ENCODE data around the gene DNAJA2. TPM values are rescaled to one million over a fixed set of nuclear protein-coding genes. Genes with fewer than 3 reads are reported as not detected.

Gene DNAJA2
- total RNA-seq, 4 donors from 2014 or later: 65.7 to 97.0 (median 72.0) TPM

DNA sequence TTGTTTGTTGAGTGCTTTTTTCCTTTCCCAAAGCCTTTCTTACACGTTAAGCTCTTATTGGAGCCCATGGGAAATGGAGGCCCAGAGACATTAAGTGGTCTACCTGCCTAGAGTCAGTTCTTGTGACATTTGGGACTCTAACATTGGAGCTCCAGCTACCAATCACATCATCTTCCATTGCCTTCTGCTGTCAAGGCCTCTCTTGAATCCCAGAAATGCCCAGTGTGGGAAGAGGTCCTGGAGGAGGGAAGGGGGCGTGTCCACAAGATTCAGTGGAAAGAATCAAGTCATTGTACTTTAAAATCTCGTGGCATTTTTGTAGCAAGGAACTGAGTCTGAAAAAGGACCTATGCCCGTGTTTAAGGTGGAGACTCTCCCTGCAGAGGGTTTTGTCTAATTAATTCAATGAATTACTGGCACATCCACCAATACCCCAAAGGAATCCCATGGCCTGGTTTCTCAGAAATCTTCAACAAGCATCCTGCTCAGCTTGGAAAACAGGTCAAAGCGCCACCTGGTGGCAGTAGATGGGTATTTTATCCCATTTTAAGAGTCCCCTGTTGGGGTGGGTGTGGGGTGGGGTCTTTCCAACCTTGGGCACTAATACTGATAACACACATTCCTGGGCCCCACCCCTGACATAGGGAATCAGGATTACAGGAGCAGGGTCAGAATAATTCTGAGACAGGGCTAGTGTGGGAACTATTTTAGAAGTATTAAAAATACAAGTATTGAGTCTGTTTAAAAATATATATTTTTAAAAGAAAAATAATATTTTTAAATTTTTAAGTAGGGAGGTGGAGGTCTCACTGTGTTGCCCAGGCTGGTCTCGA, 64.7 kb downstream of the DNAJA2 start:
- H3K4me3 ChIP-seq: no peak overlapping the region
- H3K4me1 ChIP-seq: peaks cover 0 to 13% (median 0%) of the 10 kb centered on the region in 3 donors
- H3K9me3 ChIP-seq: no peaks in the 10 kb centered on the region
- TF ChIP-seq, protein P1, sequence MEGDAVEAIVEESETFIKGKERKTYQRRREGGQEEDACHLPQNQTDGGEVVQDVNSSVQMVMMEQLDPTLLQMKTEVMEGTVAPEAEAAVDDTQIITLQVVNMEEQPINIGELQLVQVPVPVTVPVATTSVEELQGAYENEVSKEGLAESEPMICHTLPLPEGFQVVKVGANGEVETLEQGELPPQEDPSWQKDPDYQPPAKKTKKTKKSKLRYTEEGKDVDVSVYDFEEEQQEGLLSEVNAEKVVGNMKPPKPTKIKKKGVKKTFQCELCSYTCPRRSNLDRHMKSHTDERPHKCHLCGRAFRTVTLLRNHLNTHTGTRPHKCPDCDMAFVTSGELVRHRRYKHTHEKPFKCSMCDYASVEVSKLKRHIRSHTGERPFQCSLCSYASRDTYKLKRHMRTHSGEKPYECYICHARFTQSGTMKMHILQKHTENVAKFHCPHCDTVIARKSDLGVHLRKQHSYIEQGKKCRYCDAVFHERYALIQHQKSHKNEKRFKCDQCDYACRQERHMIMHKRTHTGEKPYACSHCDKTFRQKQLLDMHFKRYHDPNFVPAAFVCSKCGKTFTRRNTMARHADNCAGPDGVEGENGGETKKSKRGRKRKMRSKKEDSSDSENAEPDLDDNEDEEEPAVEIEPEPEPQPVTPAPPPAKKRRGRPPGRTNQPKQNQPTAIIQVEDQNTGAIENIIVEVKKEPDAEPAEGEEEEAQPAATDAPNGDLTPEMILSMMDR (IDR thresholded peaks at IDR 0.05): peak in 3 of 4 experiments; percentile 72 to 90 (median 80)
- no peak for TF ChIP-seq POLR2A (IDR thresholded peaks at IDR 0.05)
- no peaks in the 10 kb centered on the region for H3K27me3 ChIP-seq
- no peak overlapping the region for H3K27ac ChIP-seq
- no peak for ATAC-seq
- WGBS, 2 donors (ENCODE audit: low coverage in 1 of 2): 26 to 39% methylated on average over 4 of the region's 6 CpGs
- peaks cover 0 to 30% of the 10 kb centered on the region in 2 donors for H3K36me3 ChIP-seq

DNA sequence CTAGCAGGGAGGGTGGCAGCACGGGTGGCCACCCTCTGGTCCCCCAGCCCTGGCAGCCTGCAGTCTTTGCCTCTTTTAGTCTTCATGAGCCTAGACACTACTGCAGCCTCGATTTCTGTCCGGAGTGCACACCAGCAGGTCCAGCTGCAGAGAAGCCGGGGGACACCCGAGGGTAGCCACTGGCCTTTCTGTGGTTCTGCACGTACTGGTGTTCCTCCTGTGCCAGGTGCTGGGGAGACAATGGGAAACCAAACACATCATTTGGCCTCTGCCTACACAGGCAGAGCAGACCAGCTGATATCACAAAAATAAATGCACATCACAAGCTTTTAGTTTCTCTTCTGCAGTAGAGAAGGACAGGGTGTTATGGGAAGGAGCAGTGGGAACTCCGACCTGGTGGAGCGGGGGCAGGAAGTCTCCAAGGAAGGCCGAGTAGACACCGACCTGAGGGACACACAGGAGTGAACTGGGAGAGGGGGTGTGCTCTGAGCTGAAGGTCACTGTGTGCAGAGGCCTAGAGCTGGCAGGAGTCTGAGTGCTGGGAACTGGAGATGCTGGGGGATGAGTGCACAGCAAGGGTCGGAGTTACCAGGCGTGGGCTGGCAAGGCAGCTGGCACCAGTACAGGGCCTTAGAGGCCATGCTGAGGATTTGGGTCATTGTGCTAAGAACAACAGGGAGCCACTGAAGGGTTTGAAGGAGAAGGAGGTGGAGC, 66.3 kb downstream of the DNAJA2 start:
- H3K4me3 ChIP-seq: no peak overlapping the region
- no peaks in the 10 kb centered on the region for H3K9me3 ChIP-seq
- no peaks in the 10 kb centered on the region for H3K27me3 ChIP-seq
- ATAC-seq: no peak
- TF ChIP-seq POLR2AphosphoS5 (IDR thresholded peaks at IDR 0.05) (no peak), EP300 (IDR thresholded peaks at IDR 0.05) (no peak), POLR2A (IDR thresholded peaks at IDR 0.05) (no peak)
- TF ChIP-seq, protein P1 (IDR thresholded peaks at IDR 0.05): no peak
- peaks cover 0 to 20% of the 10 kb centered on the region in 2 donors for H3K36me3 ChIP-seq
- H3K4me1 ChIP-seq: peaks cover 0 to 13% (median 0%) of the 10 kb centered on the region in 3 donors
- 82 to 87% methylated on average over 3 to 5 of the region's 12 CpGs for WGBS, 2 donors (ENCODE audit: low coverage in 1 of 2)
- no peak overlapping the region for H3K27ac ChIP-seq

DNA sequence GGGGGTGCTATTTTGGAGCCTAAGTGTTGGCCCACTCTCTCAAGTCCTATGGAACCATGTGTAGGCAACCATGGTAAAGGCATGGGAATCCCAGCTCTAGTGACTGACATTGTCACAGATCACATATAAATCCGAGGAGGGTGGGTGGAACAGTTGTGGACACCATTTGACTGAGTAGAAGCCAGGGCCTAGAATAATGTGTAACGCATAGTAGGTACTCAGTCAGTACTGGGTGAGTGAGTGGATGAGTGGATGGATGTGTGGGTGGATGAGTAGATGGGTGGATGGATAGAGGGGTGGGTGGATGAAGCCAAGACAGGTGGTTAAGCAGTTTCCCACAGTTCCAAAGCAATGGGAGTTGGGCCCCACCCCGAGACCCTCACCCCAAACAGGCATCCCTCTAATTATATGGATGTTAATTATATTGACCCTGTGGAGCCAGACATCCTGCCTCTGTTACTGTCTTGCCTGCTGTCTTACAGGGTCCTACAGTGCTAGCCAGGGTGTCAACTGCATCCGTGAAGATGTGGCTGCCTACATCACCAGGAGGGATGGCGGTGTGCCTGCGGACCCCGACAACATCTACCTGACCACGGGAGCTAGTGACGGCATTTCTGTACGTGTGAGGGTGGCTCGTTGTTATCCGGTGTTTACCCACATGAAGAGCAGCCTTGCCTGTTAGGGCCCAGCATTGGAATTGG, 67.0 kb downstream of the DNAJA2 start:
- H3K36me3 ChIP-seq: peaks cover 0 to 22% of the 10 kb centered on the region in 2 donors
- no peak overlapping the region for H3K4me3 ChIP-seq
- peaks cover 0 to 13% (median 0%) of the 10 kb centered on the region in 3 donors for H3K4me1 ChIP-seq
- H3K27me3 ChIP-seq: no peaks in the 10 kb centered on the region
- no peaks in the 10 kb centered on the region for H3K9me3 ChIP-seq
- TF ChIP-seq POLR2A (IDR thresholded peaks at IDR 0.05): no peak
- H3K27ac ChIP-seq: no peak overlapping the region
- 91 to 93% methylated on average over 3 to 10 of the region's 12 CpGs for WGBS, 2 donors (ENCODE audit: low coverage in 1 of 2)
- no peak for ATAC-seq

Other genes starting within 250 kb of the DNAJA2 start
- 1 to 10 TPM in 1 of 4 donors, under 1 TPM in 3; 0.31 to 2.2 (median 0.54) TPM for gene MYLK3, start 225.3 kb downstream of the DNAJA2 start, total RNA-seq
- gene C16orf87, start 142.5 kb downstream of the DNAJA2 start, total RNA-seq: 10 to 100 TPM in 2 of 4 donors, 1 to 10 TPM in 2; 5.8 to 13.7 (median 9.4) TPM
- 1 to 10 TPM; 3.8 to 8.6 (median 5.4) TPM for gene GPT2, start 89.3 kb downstream of the DNAJA2 start, total RNA-seq
- 1 to 10 TPM in 2 of 4 donors, under 1 TPM in 2; 0.47 to 5.0 (median 1.1) TPM for gene NETO2, start 170.3 kb upstream of the DNAJA2 start, total RNA-seq